NCI-H69 (cell line): ENCODE measurements around the gene TMEM130.
A peak's percentile ranks its signal among the peaks of the same experiment; 100 is the strongest.

Experiments used
- DNase-seq: peaks from one replicate; lab custom pipeline; 2025; lab: John Stamatoyannopoulos, UW

The TMEM130 gene

GRCh38 chr7:98841179-98841997 is 28.4 kb downstream of the TMEM130 start:
- DNase-seq: peak; percentile 56

GRCh38 chr7:98840722-98841121 is 29.1 kb downstream of the TMEM130 start:
- no peak for DNase-seq

- no peak for DNase-seq
These were observed 29.7 kb downstream of the TMEM130 start for GRCh38 chr7:98840096-98840495.

- no peak for DNase-seq
These were observed 32.2 kb downstream of the TMEM130 start for GRCh38 chr7:98837630-98837972.

GRCh38 chr7:98836811-98837629 is 32.8 kb downstream of the TMEM130 start:
- DNase-seq: peak; percentile 86

GRCh38 chr7:98834949-98835348 is 34.9 kb downstream of the TMEM130 start:
- no peak for DNase-seq

- DNase-seq: no peak
These were observed 36.8 kb downstream of the TMEM130 start for GRCh38 chr7:98833022-98833421.

- peak; percentile 45 for DNase-seq
These were observed 38.1 kb downstream of the TMEM130 start for GRCh38 chr7:98831641-98832221.

- no peak for DNase-seq
These were observed 38.8 kb downstream of the TMEM130 start for GRCh38 chr7:98830972-98831548.

GRCh38 chr7:98828368-98828767 is 41.4 kb downstream of the TMEM130 start:
- no peak for DNase-seq

- peak; percentile 79 for DNase-seq
These were observed 42.6 kb downstream of the TMEM130 start for GRCh38 chr7:98827258-98827657.

GRCh38 chr7:98826811-98827231 is 43.0 kb downstream of the TMEM130 start:
- peak; percentile 96 for DNase-seq

GRCh38 chr7:98826387-98826786 is 43.4 kb downstream of the TMEM130 start:
- DNase-seq: no peak

- no peak for DNase-seq
These were observed 46.6 kb downstream of the TMEM130 start for GRCh38 chr7:98823226-98823625.

GRCh38 chr7:98821348-98821747 is 48.5 kb downstream of the TMEM130 start:
- DNase-seq: no peak

GRCh38 chr7:98816967-98817710 is 52.7 kb downstream of the TMEM130 start:
- no peak for DNase-seq

GRCh38 chr7:98816241-98816640 is 53.6 kb downstream of the TMEM130 start:
- no peak for DNase-seq

GRCh38 chr7:98815313-98815712 is 54.5 kb downstream of the TMEM130 start:
- no peak for DNase-seq

- DNase-seq: no peak
These were observed 58.5 kb downstream of the TMEM130 start for GRCh38 chr7:98811299-98811698.

- DNase-seq: peak; percentile 95
These were observed 59.5 kb downstream of the TMEM130 start for GRCh38 chr7:98810153-98810802.

- peak; percentile 43 for DNase-seq
These were observed 60.9 kb downstream of the TMEM130 start for GRCh38 chr7:98808751-98809460.
